Mesodermal cell (in vitro differentiated cells): Measurements from ENCODE around the gene FMN1.

Source experiments
- H3K27ac ChIP-seq: 2 replicates; pipeline ENCODE4 v1.7.0; 2013; ENCODE audit warnings: mild to moderate bottlenecking, low read depth, low read length, moderate library complexity; ENCODE audit not compliant: severe bottlenecking
- H3K36me3 ChIP-seq: 2 replicates; pipeline ENCODE4 v1.7.1; 2013; ENCODE audit warnings: mild to moderate bottlenecking, low read length, moderate library complexity; ENCODE audit not compliant: control insufficient read depth, insufficient read depth
- H3K4me1 ChIP-seq: one replicate; pipeline ENCODE4 v1.7.1; 2013; ENCODE audit warnings: mild to moderate bottlenecking, low read length; ENCODE audit not compliant: insufficient read depth, control insufficient read depth, poor library complexity, severe bottlenecking
- H3K4me3 ChIP-seq: 2 replicates; pipeline ENCODE4 v1.7.0; 2013; ENCODE audit warnings: low read length, control low read depth, mild to moderate bottlenecking; ENCODE audit not compliant: insufficient read depth, poor library complexity, severe bottlenecking; ENCODE audit errors: extremely low read depth
- H3K9me3 ChIP-seq: 2 replicates; pipeline ENCODE4 v1.7.1; 2013; ENCODE audit warnings: mild to moderate bottlenecking, low read length, moderate library complexity; ENCODE audit not compliant: control insufficient read depth
- WGBS, 2 experiments: methylation state at CpG; one replicate each; pipeline ENCODE4 v1.1.5; 2013; ENCODE audit warnings: missing lambda C conversion rate in 2 of 2; ENCODE audit not compliant: insufficient coverage in 2 of 2; 5-methylcytosine and 5-hydroxymethylcytosine counted together

FMN1 gene

DNA sequence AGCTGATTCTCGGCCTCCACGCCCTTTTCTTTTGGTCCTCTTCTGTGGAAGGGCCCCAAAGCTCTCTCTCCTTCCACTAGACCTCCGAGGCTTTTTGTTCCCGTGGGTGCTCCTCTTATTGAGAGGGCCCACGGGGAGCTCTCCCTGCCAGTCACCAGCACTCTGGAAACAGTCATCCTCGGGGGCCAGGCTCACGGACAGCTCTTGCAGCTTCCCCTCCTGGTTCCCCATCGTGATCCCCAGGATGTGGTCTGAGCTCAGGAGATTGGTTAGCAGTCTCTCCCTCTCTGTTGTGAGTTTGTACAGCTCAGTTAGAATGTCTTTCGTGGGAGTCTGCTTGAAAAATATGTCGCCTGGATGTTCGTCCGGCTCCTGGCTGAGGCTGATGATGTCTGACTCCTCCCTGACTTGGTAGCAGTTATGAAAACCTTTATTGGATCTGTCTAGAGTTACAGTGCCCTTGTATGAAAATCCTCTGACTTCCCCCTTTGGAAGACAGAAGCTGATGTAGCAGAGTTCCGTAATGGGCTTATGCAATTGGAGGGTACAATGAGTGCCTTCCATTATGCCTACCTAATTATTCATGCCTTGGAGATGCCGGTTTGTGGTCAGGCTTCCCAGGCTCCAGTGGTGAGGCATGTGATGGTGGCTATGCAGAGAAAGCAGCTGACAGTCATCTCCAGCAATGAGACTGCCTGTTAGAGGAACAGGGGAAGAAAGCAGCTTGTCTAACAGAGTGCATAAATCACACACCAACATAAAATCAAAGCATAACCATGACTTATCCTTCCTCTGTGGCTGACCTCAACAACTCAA lies 40.0 kb downstream of the FMN1 start:
- Histone ChIP-seq H3K36me3 (no peaks in the 10 kb centered on the region), H3K9me3 (no peaks in the 10 kb centered on the region), H3K4me3 (no peak overlapping the region), H3K4me1 (no peaks in the 10 kb centered on the region), H3K27ac (no peak overlapping the region)
- WGBS, 2 experiments, result 86 to 95% methylated on average over 12 to 13 of the region's 14 CpGs

DNA sequence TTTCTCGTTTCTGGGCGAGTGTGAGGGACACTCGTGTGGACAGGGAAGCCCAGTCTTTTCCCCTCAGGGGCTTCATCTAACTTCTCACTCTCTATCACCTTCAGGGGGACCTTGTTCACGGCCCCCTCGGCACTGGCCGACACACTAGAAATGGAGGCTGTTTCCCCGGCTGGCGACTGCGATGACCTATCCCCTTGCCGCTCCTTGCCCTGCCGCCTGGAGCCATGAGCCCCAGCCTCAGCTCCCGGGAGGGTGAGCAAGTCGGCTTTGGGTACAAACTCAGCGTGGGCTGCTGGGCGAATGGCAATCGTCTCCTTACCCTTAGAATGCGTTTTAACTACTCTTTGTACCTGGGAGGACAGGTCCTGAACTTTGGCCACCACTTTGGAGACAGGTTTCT lies 41.0 kb downstream of the FMN1 start:
- WGBS, 2 experiments, result 88 to 95% methylated on average over 17 of the region's 17 CpGs

GRCh38 chr15:33152502-33153109 lies 41.9 kb downstream of the FMN1 start:
- H3K9me3 ChIP-seq, result no peaks in the 10 kb centered on the region
- no peaks in the 10 kb centered on the region for H3K36me3 ChIP-seq
- no peak overlapping the region for H3K27ac ChIP-seq
- H3K4me1 ChIP-seq, result no peaks in the 10 kb centered on the region
- H3K4me3 ChIP-seq, result no peak overlapping the region
- WGBS, 2 experiments, result 93 to 100% methylated on average over 2 to 3 of the region's 5 CpGs

More for the DNA sequence above, 41.0 kb downstream of the FMN1 start:
- Histone ChIP-seq H3K4me1 (no peaks in the 10 kb centered on the region), H3K9me3 (no peaks in the 10 kb centered on the region), H3K36me3 (no peaks in the 10 kb centered on the region), H3K27ac (no peak overlapping the region), H3K4me3 (no peak overlapping the region)

GRCh38 chr15:33150971-33151370 lies 43.5 kb downstream of the FMN1 start:
- Histone ChIP-seq H3K27ac (no peak overlapping the region), H3K4me1 (no peaks in the 10 kb centered on the region), H3K36me3 (no peaks in the 10 kb centered on the region), H3K4me3 (no peak overlapping the region), H3K9me3 (no peaks in the 10 kb centered on the region)
- 60% methylated on average over 1 of the region's 1 CpG; no CpG with 5 or more reads in 1 of the 2 experiments for WGBS, 2 experiments

- no peaks in the 10 kb centered on the region for H3K36me3 ChIP-seq
- H3K9me3 ChIP-seq, result no peaks in the 10 kb centered on the region
- no peaks in the 10 kb centered on the region for H3K4me1 ChIP-seq
- H3K27ac ChIP-seq, result no peak overlapping the region
- no peak overlapping the region for H3K4me3 ChIP-seq
- WGBS, 2 experiments, result 90 to 100% methylated on average over 2 of the region's 2 CpGs
These were observed 44.0 kb downstream of the FMN1 start for GRCh38 chr15:33150431-33150941.

DNA sequence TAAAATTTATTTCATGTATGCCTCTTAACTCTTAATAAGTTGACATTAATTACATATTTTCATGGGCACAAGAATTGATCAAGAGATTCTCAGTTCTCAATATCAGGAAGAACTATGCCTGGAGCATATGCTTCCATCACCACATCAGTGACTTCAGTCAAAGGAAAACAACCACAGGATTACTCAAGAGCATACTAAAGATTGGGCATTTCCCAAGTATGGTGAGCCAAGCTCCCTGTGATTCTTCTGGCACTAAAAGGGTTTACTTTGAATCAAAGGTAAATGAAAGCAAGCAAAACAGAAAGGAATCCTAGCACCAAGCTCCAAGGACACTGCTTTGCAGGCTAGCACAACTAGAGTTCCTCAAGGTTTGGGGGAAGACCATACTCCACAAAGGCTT lies 44.6 kb downstream of the FMN1 start:
- Histone ChIP-seq H3K4me1 (no peaks in the 10 kb centered on the region), H3K4me3 (no peak overlapping the region), H3K36me3 (no peaks in the 10 kb centered on the region), H3K27ac (no peak overlapping the region), H3K9me3 (peaks cover 3% of the 10 kb centered on the region)

GRCh38 chr15:33148129-33148751 lies 46.3 kb downstream of the FMN1 start:
- Histone ChIP-seq H3K36me3 (no peaks in the 10 kb centered on the region), H3K27ac (no peak overlapping the region), H3K9me3 (peaks cover 6% of the 10 kb centered on the region), H3K4me1 (no peaks in the 10 kb centered on the region), H3K4me3 (no peak overlapping the region)
- 80 to 88% methylated on average over 4 to 7 of the region's 8 CpGs for WGBS, 2 experiments

DNA sequence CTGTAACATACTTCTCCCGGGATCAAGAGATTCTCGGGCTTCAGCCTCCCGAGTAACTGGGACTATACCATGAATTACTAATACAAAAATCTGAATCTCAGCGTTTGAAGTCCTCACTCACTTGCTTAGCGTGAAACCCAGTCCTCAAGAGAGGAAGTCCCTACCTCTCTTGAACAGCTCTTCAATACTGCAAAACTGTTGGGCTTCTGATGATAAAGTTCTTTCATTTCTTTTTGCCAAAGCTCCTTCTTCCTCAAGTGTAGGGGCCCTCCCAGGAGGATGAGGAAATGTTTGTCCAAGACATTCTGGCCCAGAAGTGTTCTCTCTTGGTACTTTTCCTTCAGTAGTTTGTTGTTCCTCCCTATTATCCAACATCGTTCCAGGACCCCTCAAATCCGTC lies 48.5 kb downstream of the FMN1 start:
- Histone ChIP-seq H3K4me3 (no peak overlapping the region), H3K9me3 (peaks cover 6% of the 10 kb centered on the region), H3K36me3 (no peaks in the 10 kb centered on the region), H3K27ac (no peak overlapping the region), H3K4me1 (no peaks in the 10 kb centered on the region)
- WGBS, 2 experiments, result 91 to 94% methylated on average over 7 of the region's 7 CpGs

DNA sequence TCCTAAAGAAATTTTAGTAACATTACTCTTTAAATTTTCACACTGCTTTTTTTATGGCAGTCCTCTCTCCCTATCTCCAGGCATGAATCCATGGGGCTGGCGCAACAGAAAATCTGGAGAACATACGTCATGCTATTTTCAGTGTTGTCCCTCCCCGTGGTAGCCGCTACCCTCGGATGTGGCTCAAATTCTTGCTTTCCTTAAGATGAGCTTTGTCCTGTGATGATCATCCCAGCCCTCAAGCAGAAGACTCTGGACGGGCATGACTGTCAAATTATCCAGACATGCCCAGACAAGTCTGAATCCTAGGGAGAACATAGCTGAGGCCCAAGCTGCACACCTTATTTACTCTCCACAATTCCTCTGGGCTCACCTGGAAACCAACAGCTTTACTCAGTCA lies 49.1 kb downstream of the FMN1 start:
- Histone ChIP-seq H3K4me3 (no peak overlapping the region), H3K27ac (no peak overlapping the region), H3K4me1 (no peaks in the 10 kb centered on the region), H3K9me3 (peaks cover 6% of the 10 kb centered on the region), H3K36me3 (no peaks in the 10 kb centered on the region)
- WGBS, 2 experiments, result 88 to 96% methylated on average over 6 of the region's 6 CpGs

DNA sequence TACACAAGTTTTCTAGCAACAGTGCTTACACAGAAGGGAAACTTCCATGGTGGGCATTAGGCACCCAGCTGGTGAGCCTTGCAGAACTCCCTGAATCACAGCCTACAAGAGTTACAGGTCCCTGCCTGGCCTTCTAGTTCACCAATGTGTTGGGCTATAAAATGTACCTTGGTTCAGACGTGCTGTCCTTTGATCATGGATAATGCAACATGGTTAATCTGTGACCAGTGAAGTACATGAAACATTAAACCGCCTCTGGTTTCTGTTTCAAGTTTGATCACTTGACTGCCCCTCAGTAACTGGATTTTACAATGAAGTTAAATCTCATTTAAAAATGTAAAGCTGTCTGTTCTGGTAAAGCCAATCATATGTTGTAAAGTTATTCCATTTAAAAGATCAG lies 51.8 kb downstream of the FMN1 start:
- H3K4me3 ChIP-seq, result no peak overlapping the region
- H3K27ac ChIP-seq, result no peak overlapping the region
- WGBS, 2 experiments, result 86 to 89% methylated on average over 1 to 2 of the region's 2 CpGs
- H3K9me3 ChIP-seq, result peaks cover 6% of the 10 kb centered on the region
- H3K36me3 ChIP-seq, result no peaks in the 10 kb centered on the region
- no peaks in the 10 kb centered on the region for H3K4me1 ChIP-seq
